PFSK-1 (cell line): ENCODE results near the gene CTXN1.

Source experiments
- FOXP2 ChIP-seq: optimal IDR thresholded peaks from 2 replicates; pipeline ENCODE3; 2011; ENCODE audit warnings: borderline replicate concordance, control low read depth, inconsistent platforms; ENCODE audit not compliant: insufficient read depth; ENCODE audit errors: extremely low read length, extremely low read depth
- POLR2AphosphoS5 ChIP-seq: IDR thresholded peaks from 2 replicates; pipeline ENCODE4 v1.6.1; 2012; ENCODE audit warnings: low read depth, mild to moderate bottlenecking, control low read depth, low read length, moderate library complexity
- REST ChIP-seq, 2 experiments: IDR thresholded peaks; 2 replicates each; pipeline versions ENCODE4 v1.6.1 to v1.8.0; 2011 to 2012; ENCODE audit warnings: low read depth in 2 of 2, low read length in 2 of 2, control low read depth in 1 of 2, inconsistent platforms in 1 of 2, mild to moderate bottlenecking in 1 of 2, moderate library complexity in 1 of 2; ENCODE audit not compliant: insufficient read depth in 1 of 2
- SIN3A ChIP-seq: IDR thresholded peaks from 2 replicates; pipeline ENCODE4 v1.6.1; 2012; ENCODE audit warnings: mild to moderate bottlenecking, low read length, moderate library complexity, borderline replicate concordance; ENCODE audit not compliant: insufficient read depth
- TAF1 ChIP-seq: IDR thresholded peaks from 2 replicates; pipeline ENCODE4 v1.6.1; 2012; ENCODE audit warnings: low read length, control low read depth, borderline replicate concordance; ENCODE audit not compliant: insufficient read depth

The CTXN1 gene

DNA sequence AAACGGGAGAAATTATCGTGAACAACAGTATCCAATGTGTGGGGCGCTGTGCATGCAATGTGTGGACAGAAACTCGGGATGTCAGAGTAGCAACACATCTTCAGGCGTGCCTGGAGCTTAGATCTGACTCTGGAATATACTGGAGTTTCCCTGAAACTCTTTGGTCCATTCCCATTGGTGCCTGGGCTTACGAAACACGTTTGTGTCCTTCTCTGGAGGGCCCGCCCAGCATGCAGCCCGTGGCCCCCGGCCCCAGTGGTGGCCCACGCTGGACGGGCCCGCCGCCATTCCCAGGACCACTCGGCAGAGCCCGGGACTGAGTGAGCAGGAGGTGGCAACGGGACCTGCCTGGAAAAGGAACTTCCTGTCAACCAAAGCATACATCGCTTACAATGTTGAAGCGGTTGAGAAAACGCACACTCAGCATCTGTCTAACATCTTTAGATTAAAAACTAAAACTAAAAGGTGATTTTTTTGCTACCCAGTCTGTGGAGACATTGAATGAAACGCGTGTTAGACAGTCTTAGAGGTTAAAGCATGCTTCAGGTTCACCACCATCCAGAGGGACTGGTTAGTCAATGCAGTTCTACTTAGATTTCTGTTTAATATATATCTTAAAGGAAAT is 36.8 kb upstream of the CTXN1 start:
- no peak for TF ChIP-seq SIN3A
- TF ChIP-seq TAF1, result no peak
- no peak for TF ChIP-seq FOXP2
- no peak for TF ChIP-seq REST (IDR thresholded peaks at IDR 0.05; ENCODE audit: insufficient read depth in 1 of 2, low read depth in 2 of 2, low read length in 2 of 2)
- no peak for TF ChIP-seq POLR2AphosphoS5

DNA sequence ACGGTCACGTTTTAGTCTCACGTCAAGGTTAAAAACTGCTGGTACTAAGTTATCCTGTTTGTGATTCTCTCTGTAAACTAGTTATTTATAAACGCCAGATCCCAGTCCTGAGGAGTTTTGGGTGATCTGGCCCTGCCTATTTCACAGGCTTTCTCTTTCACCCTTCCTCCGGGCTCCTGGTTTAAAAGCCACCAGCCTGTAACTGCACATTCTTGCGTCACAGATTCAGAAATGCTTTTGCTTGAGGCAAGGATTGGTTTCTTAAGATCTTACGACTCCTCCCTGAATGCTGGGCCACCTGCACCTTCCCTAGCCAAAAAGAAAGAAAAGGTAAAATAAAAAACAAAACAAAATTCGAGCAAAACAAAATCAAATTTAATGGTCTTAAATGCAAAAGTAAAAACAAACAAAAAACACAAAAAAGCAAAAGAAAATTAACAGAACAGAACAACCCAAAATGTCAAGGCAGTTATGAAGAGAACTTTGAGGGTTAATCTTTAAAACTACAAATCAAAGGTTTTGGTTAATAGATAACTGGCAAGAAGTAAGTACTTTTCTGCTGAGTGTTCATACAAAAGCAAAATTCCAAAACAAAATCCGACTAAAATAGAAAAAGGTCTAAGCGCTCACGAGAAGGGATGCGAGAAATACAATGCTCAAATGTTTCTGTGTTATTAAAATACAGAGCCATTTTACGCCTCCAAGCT is 36.1 kb upstream of the CTXN1 start:
- no peak for TF ChIP-seq POLR2AphosphoS5
- no peak for TF ChIP-seq SIN3A
- no peak for TF ChIP-seq FOXP2
- no peak for TF ChIP-seq TAF1
- TF ChIP-seq REST (IDR thresholded peaks at IDR 0.05; ENCODE audit: insufficient read depth in 1 of 2, low read depth in 2 of 2, low read length in 2 of 2), result no peak

- no peak for TF ChIP-seq REST (IDR thresholded peaks at IDR 0.05; ENCODE audit: insufficient read depth in 1 of 2, low read depth in 2 of 2, low read length in 2 of 2)
- TF ChIP-seq SIN3A, result no peak
- no peak for TF ChIP-seq POLR2AphosphoS5
These were observed 33.3 kb upstream of the CTXN1 start for GRCh38 chr19:7959211-7959610.

DNA sequence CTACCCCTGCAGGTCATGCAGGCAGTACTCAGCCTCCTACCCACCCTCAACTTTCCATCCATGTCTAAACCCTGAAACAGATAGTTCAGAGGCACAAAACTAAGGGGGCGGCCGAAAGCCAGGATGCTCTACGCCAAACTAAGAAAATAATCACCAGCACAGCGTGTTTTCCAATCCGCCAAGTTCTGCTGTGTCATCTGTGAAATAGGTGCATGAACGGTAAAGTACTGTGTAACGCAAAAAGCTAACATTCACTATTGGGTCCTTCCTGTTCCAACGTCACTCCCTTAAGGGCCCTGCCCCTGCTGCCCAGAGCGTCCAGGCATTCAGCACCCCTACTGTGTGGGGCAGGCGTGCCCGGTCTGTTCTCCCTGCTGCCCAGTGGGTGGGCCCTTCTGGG is 29.8 kb upstream of the CTXN1 start:
- TF ChIP-seq TAF1 (no peak), SIN3A (no peak), REST (IDR thresholded peaks at IDR 0.05; ENCODE audit: insufficient read depth in 1 of 2, low read depth in 2 of 2, low read length in 2 of 2) (no peak), FOXP2 (no peak), POLR2AphosphoS5 (no peak)

DNA sequence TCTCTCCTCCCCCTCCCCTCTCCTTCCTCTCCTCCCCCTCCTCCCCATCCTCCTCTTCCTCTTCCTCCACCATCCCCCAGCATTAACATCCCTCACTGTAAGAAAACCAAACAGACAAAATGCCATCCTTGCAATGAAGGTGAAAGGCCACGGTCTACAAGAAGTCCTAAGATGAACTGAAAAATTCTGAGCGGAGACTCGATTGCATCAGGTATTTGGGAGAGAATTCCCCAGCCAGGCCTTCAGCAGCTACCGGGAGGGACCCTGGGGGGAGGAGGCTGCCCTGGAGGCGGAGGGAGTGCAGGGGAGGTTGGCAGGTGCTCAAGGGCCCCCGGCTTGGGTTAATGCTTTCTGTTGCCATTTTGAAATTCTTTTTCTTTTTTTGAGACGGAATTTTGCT is 27.6 kb upstream of the CTXN1 start:
- no peak for TF ChIP-seq SIN3A
- no peak for TF ChIP-seq POLR2AphosphoS5
- TF ChIP-seq TAF1, result no peak
- no peak for TF ChIP-seq FOXP2
- no peak for TF ChIP-seq REST (IDR thresholded peaks at IDR 0.05; ENCODE audit: insufficient read depth in 1 of 2, low read depth in 2 of 2, low read length in 2 of 2)
